Naive thymus-derived CD4-positive, alpha-beta T cell (primary cell): ENCODE data around the gene SOCS1. TPM values are rescaled to one million over a fixed set of nuclear protein-coding genes. Genes with fewer than 3 reads are reported as not detected.

Experiments
- ATAC-seq: fragments of 150-1000 bp; cut with Tn5 transposase; 2 replicates; pipeline ENCODE4 v1.10.0; 2021; ENCODE audit warnings: mild to moderate bottlenecking, moderate library complexity
- CTCF ChIA-PET: fragments of 350-600 bp; sonication (Branson Sonifier 250); formaldehyde crosslinking; loops from one replicate; lab custom pipeline; 2021; ENCODE audit warnings: antibody characterized with exemption; lab: Charles Lee
- POLR2A ChIA-PET: fragments of 350-600 bp; sonication (Branson Sonifier 250); formaldehyde crosslinking; loops from one replicate; lab custom pipeline; 2021; ENCODE audit warnings: antibody characterized with exemption, inconsistent platforms; lab: Charles Lee
- DNase-seq, 9 donors: peaks; one replicate each; pipeline versions ENCODE4 v3.0.0 to v3.0.0-alpha.2; 2020 to 2022; ENCODE audit warnings: mixed read lengths in 1 of 9
- H3K27ac ChIP-seq: one replicate; pipeline ENCODE4 v1.7.0; 2013; ENCODE audit warnings: mild to moderate bottlenecking, low read depth, low read length, moderate library complexity
- H3K27me3 ChIP-seq, 2 donors: one replicate each; pipeline ENCODE4 v1.7.0; 2013; ENCODE audit warnings: low read length in 2 of 2, mild to moderate bottlenecking in 2 of 2, moderate library complexity in 2 of 2; ENCODE audit not compliant: control insufficient read depth in 2 of 2, insufficient read depth in 2 of 2
- H3K36me3 ChIP-seq, 3 experiments: 1 replicate in 2 of 3; 2 replicates in 1 of 3; pipeline ENCODE4 v1.7.0; 2013; ENCODE audit warnings: low read length in 3 of 3, mild to moderate bottlenecking in 3 of 3, moderate library complexity in 1 of 3; ENCODE audit not compliant: insufficient read depth in 3 of 3, control insufficient read depth in 2 of 3
- H3K4me1 ChIP-seq, 2 donors: one replicate each; pipeline ENCODE4 v1.7.0; 2013; ENCODE audit warnings: low read length in 2 of 2, mild to moderate bottlenecking in 2 of 2, moderate library complexity in 1 of 2; ENCODE audit not compliant: control insufficient read depth in 2 of 2, insufficient read depth in 2 of 2
- H3K4me3 ChIP-seq: 2 replicates; pipeline ENCODE4 v1.7.0; 2013; ENCODE audit warnings: mild to moderate bottlenecking, low read length
- H3K9me3 ChIP-seq, 3 experiments: 1 replicate in 2 of 3; 2 replicates in 1 of 3; pipeline ENCODE4 v1.7.0; 2013; ENCODE audit warnings: low read length in 3 of 3; ENCODE audit not compliant: control insufficient read depth in 2 of 3
- H3K27ac Mint-ChIP-seq, 9 donors: one replicate each; pipeline ENCODE4 v1.8.0; 2020 to 2022; ENCODE audit warnings: mixed read lengths in 9 of 9, mild to moderate bottlenecking in 8 of 9, moderate library complexity in 5 of 9, inconsistent platforms in 2 of 9
- H3K27me3 Mint-ChIP-seq, 5 donors: one replicate each; pipeline ENCODE4 v1.8.0; 2021 to 2022; ENCODE audit warnings: mixed read lengths in 5 of 5, mild to moderate bottlenecking in 1 of 5
- H3K36me3 Mint-ChIP-seq, 5 donors: one replicate each; pipeline ENCODE4 v1.8.0; 2020 to 2022; ENCODE audit warnings: mixed read lengths in 5 of 5, mild to moderate bottlenecking in 3 of 5, inconsistent platforms in 1 of 5
- H3K4me1 Mint-ChIP-seq, 7 donors: one replicate each; pipeline ENCODE4 v1.8.0; 2020 to 2022; ENCODE audit warnings: mixed read lengths in 7 of 7, mild to moderate bottlenecking in 3 of 7, inconsistent platforms in 1 of 7
- H3K4me3 Mint-ChIP-seq, 10 donors: one replicate each; pipeline ENCODE4 v1.8.0; 2020 to 2022; ENCODE audit warnings: mild to moderate bottlenecking in 10 of 10, mixed read lengths in 10 of 10, moderate library complexity in 6 of 10, inconsistent platforms in 2 of 10
- H3K9me3 Mint-ChIP-seq, 11 donors: one replicate each; pipeline ENCODE4 v1.8.0; 2020 to 2022; ENCODE audit warnings: mixed read lengths in 11 of 11, mild to moderate bottlenecking in 4 of 11, inconsistent platforms in 1 of 11, moderate library complexity in 1 of 11
- intact Hi-C, 2 donors: fragments of 100-400 bp; cut with micrococcal nuclease; formaldehyde crosslinking; loops; one replicate each; pipeline ENCODE4 v1.15.1; 2023
- polyA plus RNA-seq, 2 donors: library from polyadenylated mRNA; unstranded; fragments of 300-500 nt; fragmentation: Illumina TruSeq; gene quantifications; one replicate each; pipeline ENCODE4 v1.2.3, GENCODE V29; 2021
- total RNA-seq, 6 experiments: library from RNA in 5 of 6; stranded (reverse) in 5 of 6; gene quantifications; 1 replicate in 5 of 6; 2 replicates in 1 of 6; pipeline ENCODE4 v1.2.3 and lab custom pipeline; 2021 to 2026

Gene SOCS1
- total and polyA plus RNA-seq, 7 experiments from 2014 or later: 12.8 to 191 (median 16.1) TPM

- H3K27me3 Mint-ChIP-seq: peaks cover 0 to 4% (median 0%) of the 10 kb centered on the region in 5 donors
- H3K4me1 Mint-ChIP-seq: peaks cover 0 to 13% (median 3%) of the 10 kb centered on the region in 7 donors
- ChIA-PET POLR2A (interaction anchor here (0.6 kb wide), 1 partner anchor 18 kb away, joined by 3 read pairs; no protein-coding TSS in a partner anchor), CTCF (no interaction called here)
- peaks cover 0 to 23% (median 5%) of the 10 kb centered on the region in 11 donors for H3K9me3 Mint-ChIP-seq
- H3K27ac Mint-ChIP-seq: no peak overlapping the region
- no peak overlapping the region for H3K4me3 Mint-ChIP-seq
- Histone ChIP-seq H3K36me3 (no peaks in the 10 kb centered on the region), H3K4me1 (no peaks in the 10 kb centered on the region), H3K27me3 (no peaks in the 10 kb centered on the region), H3K9me3 (peaks cover 0 to 9% (median 0%) of the 10 kb centered on the region in 3 experiments), H3K4me3 (no peak overlapping the region), H3K27ac (no peak overlapping the region)
- ATAC-seq (no peak), DNase-seq (no peak)
- peaks cover 0 to 19% (median 4%) of the 10 kb centered on the region in 5 donors for H3K36me3 Mint-ChIP-seq
- intact Hi-C loops: no loop called here
Measured at GRCh38 chr16:11211977-11212797, 43.8 kb downstream of the SOCS1 start.

DNA sequence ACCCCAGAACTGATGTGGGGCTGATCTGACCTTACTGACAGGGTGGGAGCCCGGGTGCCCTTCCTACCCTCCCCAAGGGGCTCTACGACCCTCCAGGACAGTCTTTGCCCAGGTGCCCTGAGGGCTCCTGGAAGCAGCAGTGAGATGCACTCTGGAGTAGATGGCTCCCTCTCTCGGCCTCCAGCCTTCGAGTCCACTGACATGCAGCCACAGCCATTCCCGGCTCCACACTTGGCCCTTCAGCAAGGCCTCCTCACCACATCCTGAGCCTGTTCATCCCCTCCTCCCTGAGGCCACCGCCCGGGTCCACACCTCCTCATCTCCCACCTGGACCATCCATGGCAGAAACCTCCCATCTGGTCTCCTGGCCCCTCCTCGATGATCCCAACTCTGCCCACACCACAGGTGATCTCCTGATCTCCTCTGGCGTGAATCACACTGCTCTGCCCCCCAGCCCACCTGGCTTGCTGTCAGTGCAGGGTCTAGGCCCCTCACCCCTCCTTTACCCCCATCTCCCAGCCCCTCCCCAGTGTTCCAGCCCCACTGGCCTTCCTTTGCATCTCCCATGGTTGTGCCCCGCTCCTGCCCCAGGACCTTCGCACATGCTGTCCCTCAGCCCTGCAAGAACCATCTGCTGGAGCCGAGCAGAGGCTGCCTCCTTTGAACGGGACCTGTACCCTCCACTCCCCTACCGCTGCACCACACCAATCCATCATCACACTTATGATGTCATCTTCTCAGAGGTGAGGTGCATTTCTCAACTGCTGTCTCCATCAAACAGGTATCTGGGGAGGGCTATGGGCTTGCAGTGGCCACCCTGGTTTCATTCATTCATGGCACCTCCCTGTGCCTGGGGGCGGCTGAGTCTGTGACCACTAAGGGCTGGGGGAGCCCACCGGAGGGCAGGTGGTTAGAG is 44.7 kb downstream of the SOCS1 start:
- POLR2A ChIA-PET: interaction anchor here (0.6 kb wide), 1 partner anchor 19 kb away, joined by 3 read pairs; no protein-coding TSS in a partner anchor

DNA sequence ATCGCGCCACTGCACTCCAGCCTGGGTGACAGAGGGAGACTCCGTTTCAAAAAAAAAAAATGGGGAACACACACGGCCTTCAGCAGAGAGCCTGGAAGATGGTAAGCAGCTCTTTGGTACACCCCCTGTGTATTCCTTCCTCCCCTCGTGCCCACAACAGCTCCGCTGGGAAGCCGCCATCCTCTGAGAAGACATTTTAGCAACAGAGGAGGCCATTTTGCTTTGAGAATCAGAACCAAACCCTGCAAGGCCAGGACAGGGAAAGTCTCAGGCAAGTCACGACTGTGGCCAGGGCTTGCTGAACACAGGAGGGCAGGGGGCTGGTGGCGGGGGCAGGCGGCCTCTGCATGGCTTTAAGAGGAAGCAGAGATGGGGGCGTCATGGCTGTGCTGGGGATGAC is 45.7 kb downstream of the SOCS1 start:
- ChIA-PET POLR2A (interaction anchor here (1.0 kb wide), 1 partner anchor 46 kb away, joined by 5 read pairs; the partner anchor contains the start of gene SOCS1), CTCF (no interaction called here)
- Histone ChIP-seq H3K4me1 (no peaks in the 10 kb centered on the region), H3K27me3 (no peaks in the 10 kb centered on the region), H3K36me3 (no peaks in the 10 kb centered on the region), H3K9me3 (peaks cover 0 to 5% (median 0%) of the 10 kb centered on the region in 3 experiments), H3K27ac (no peak overlapping the region), H3K4me3 (no peak overlapping the region)
- Mint-ChIP-seq H3K27ac (no peak overlapping the region), H3K36me3 (peaks cover 0 to 9% (median 0%) of the 10 kb centered on the region in 5 donors), H3K9me3 (peaks cover 0 to 12% (median 0%) of the 10 kb centered on the region in 11 donors), H3K4me3 (no peak overlapping the region), H3K4me1 (peaks cover 0 to 31% (median 13%) of the 10 kb centered on the region in 7 donors), H3K27me3 (peaks cover 0 to 4% (median 0%) of the 10 kb centered on the region in 5 donors)
- ATAC-seq: no peak
- intact Hi-C loops: no loop called here
- no peak for DNase-seq

More for the DNA sequence above, 44.7 kb downstream of the SOCS1 start:
- CTCF ChIA-PET: no interaction called here
- Mint-ChIP-seq H3K4me1 (peaks cover 0 to 22% (median 11%) of the 10 kb centered on the region in 7 donors), H3K9me3 (peaks cover 0 to 20% (median 5%) of the 10 kb centered on the region in 11 donors), H3K4me3 (no peak overlapping the region), H3K27ac (peak overlapping the region in 1 of 9 donors; percentile 76), H3K36me3 (peaks cover 0 to 17% (median 4%) of the 10 kb centered on the region in 5 donors), H3K27me3 (peaks cover 0 to 4% (median 0%) of the 10 kb centered on the region in 5 donors)
- Histone ChIP-seq H3K4me1 (no peaks in the 10 kb centered on the region), H3K4me3 (no peak overlapping the region), H3K27ac (no peak overlapping the region), H3K9me3 (peaks cover 0 to 8% (median 0%) of the 10 kb centered on the region in 3 experiments), H3K27me3 (no peaks in the 10 kb centered on the region), H3K36me3 (no peaks in the 10 kb centered on the region)
- intact Hi-C loops: no loop called here
- ATAC-seq (no peak), DNase-seq (no peak)

- intact Hi-C loops: no loop called here
Measured at GRCh38 chr16:11208916-11209665, 46.9 kb downstream of the SOCS1 start.

GRCh38 chr16:11207646-11208045 is 48.4 kb downstream of the SOCS1 start:
- Histone ChIP-seq H3K27me3 (no peaks in the 10 kb centered on the region), H3K27ac (no peak overlapping the region), H3K4me1 (no peaks in the 10 kb centered on the region), H3K4me3 (no peak overlapping the region), H3K36me3 (no peaks in the 10 kb centered on the region), H3K9me3 (peaks cover 0 to 5% (median 0%) of the 10 kb centered on the region in 3 experiments)
- ChIA-PET POLR2A (no interaction called here), CTCF (no interaction called here)
- Mint-ChIP-seq H3K4me3 (peak overlapping the region in 1 of 10 donors; percentile 39), H3K9me3 (peaks cover 0 to 12% (median 0%) of the 10 kb centered on the region in 11 donors), H3K27ac (peak overlapping the region in 1 of 9 donors; percentile 93), H3K36me3 (peaks cover 0 to 9% (median 0%) of the 10 kb centered on the region in 5 donors), H3K4me1 (peaks cover 0 to 42% (median 13%) of the 10 kb centered on the region in 7 donors), H3K27me3 (peaks cover 0 to 4% (median 0%) of the 10 kb centered on the region in 5 donors)
- DNase-seq (no peak), ATAC-seq (no peak)
- intact Hi-C loops: loop anchor here in 1 of 2 donors (2.0 kb wide), 1 partner anchor 17 kb away; no protein-coding TSS in a partner anchor

More at GRCh38 chr16:11208916-11209665, 46.9 kb downstream of the SOCS1 start:
- no peaks in the 10 kb centered on the region for H3K27me3 ChIP-seq
- no peaks in the 10 kb centered on the region for H3K36me3 ChIP-seq
- Mint-ChIP-seq H3K9me3 (peaks cover 0 to 12% (median 0%) of the 10 kb centered on the region in 11 donors), H3K4me1 (peaks cover 0 to 36% (median 13%) of the 10 kb centered on the region in 7 donors), H3K27me3 (peaks cover 0 to 4% (median 0%) of the 10 kb centered on the region in 5 donors), H3K27ac (no peak overlapping the region), H3K4me3 (no peak overlapping the region), H3K36me3 (peaks cover 0 to 9% (median 0%) of the 10 kb centered on the region in 5 donors)
- DNase-seq (no peak), ATAC-seq (peak; percentile 66)
- ChIA-PET POLR2A (interaction anchor here (0.8 to 1.0 kb wide), 2 partner anchors 17 to 47 kb away, joined by 3 to 5 read pairs; partner anchors contain the start of gene SOCS1), CTCF (no interaction called here)
- no peaks in the 10 kb centered on the region for H3K4me1 ChIP-seq
- peaks cover 0 to 5% (median 0%) of the 10 kb centered on the region in 3 experiments for H3K9me3 ChIP-seq
- no peak overlapping the region for H3K27ac ChIP-seq
- H3K4me3 ChIP-seq: no peak overlapping the region
